T-cell (primary cell): ENCODE measurements around the gene MRPL27. TPM values are rescaled to one million over a fixed set of nuclear protein-coding genes. Genes with fewer than 3 reads are reported as not detected.

Experiments
- ATAC-seq, 4 experiments: fragments of 200-7000 bp in 3 of 4; fragments of 150-1000 bp in 1 of 4; cut with Tn5 transposase; replicated peaks in 1 of 4; 1 replicate in 3 of 4; 2 replicates in 1 of 4; pipeline ENCODE4 v1.10.0; 2021; ENCODE audit warnings: moderate library complexity in 3 of 4, mild to moderate bottlenecking in 2 of 4, moderate number of reproducible peaks in 1 of 4
- CTCF ChIA-PET, 2 donors: fragments of 300-600 bp; sonication (Branson Sonifier 250); formaldehyde crosslinking; loops; one replicate each; lab custom pipeline; 2022; ENCODE audit warnings: antibody characterized with exemption in 2 of 2; lab: Charles Lee
- POLR2A ChIA-PET, 2 donors: fragments of 300-600 bp; sonication (Branson Sonifier 250); formaldehyde crosslinking; loops; one replicate each; lab custom pipeline; 2022; ENCODE audit warnings: antibody characterized with exemption in 2 of 2; lab: Charles Lee
- DNase-seq, 35 experiments: peaks; one replicate each; pipeline versions ENCODE4 v3.0.0 to v3.0.0-alpha.2; 2013 to 2023
- H3K27ac ChIP-seq: one replicate; pipeline ENCODE4 v1.5.1; 2013; ENCODE audit warnings: low read length
- H3K27me3 ChIP-seq, 2 experiments: replicated peaks in 1 of 2; 1 replicate in 1 of 2; 2 replicates in 1 of 2; pipeline versions ENCODE4 v1.6.1 to v1.7.0; 2013; ENCODE audit warnings: low read length in 1 of 2, mixed read lengths in 1 of 2; ENCODE audit not compliant: control insufficient read depth in 2 of 2, insufficient read depth in 2 of 2; ENCODE audit errors: extremely low read depth in 1 of 2
- H3K36me3 ChIP-seq, 2 donors: 1 replicate in 1 of 2; 2 replicates in 1 of 2; pipeline versions ENCODE4 v1.6.1 to v1.7.0; 2013; ENCODE audit warnings: low read length in 1 of 2; ENCODE audit not compliant: control insufficient read depth in 2 of 2, insufficient read depth in 1 of 2; ENCODE audit errors: extremely low read depth in 1 of 2
- H3K4me1 ChIP-seq, 2 experiments: 1 replicate in 1 of 2; 2 replicates in 1 of 2; pipeline versions ENCODE4 v1.6.1 to v1.7.0; 2013; ENCODE audit warnings: low read length in 2 of 2, mixed read lengths in 1 of 2; ENCODE audit not compliant: insufficient read depth in 2 of 2, control insufficient read depth in 1 of 2; ENCODE audit errors: extremely low read depth in 1 of 2
- H3K4me3 ChIP-seq, 2 donors: 1 replicate in 1 of 2; 2 replicates in 1 of 2; pipeline versions ENCODE4 v1.5.1 to v1.7.0; 2013; ENCODE audit warnings: mild to moderate bottlenecking in 2 of 2, low read length in 1 of 2, moderate library complexity in 1 of 2; ENCODE audit not compliant: control insufficient read depth in 1 of 2; ENCODE audit errors: extremely low read depth in 1 of 2
- H3K9me3 ChIP-seq: 2 replicates; pipeline ENCODE4 v1.7.0; 2013
- H3K27ac Mint-ChIP-seq, 2 donors: one replicate each; pipeline ENCODE4 v1.8.0; 2020 to 2021; ENCODE audit warnings: mild to moderate bottlenecking in 2 of 2, mixed read lengths in 2 of 2
- H3K27me3 Mint-ChIP-seq, 2 donors: one replicate each; pipeline ENCODE4 v1.8.0; 2021 to 2022; ENCODE audit warnings: mixed read lengths in 2 of 2
- H3K36me3 Mint-ChIP-seq: one replicate; pipeline ENCODE4 v1.8.0; 2021; ENCODE audit warnings: mixed read lengths
- H3K4me1 Mint-ChIP-seq, 3 donors: one replicate each; pipeline ENCODE4 v1.8.0; 2020 to 2022; ENCODE audit warnings: mixed read lengths in 3 of 3, mild to moderate bottlenecking in 1 of 3
- H3K4me3 Mint-ChIP-seq, 3 donors: one replicate each; pipeline ENCODE4 v1.8.0; 2020 to 2022; ENCODE audit warnings: mild to moderate bottlenecking in 3 of 3, mixed read lengths in 3 of 3, moderate library complexity in 3 of 3
- H3K9me3 Mint-ChIP-seq, 3 donors: one replicate each; pipeline ENCODE4 v1.8.0; 2020 to 2022; ENCODE audit warnings: mixed read lengths in 3 of 3
- WGBS: methylation state at CpG from one replicate; pipeline ENCODE4 v1.1.5; 2013; ENCODE audit warnings: missing lambda C conversion rate; ENCODE audit not compliant: insufficient coverage; 5-methylcytosine and 5-hydroxymethylcytosine counted together
- total RNA-seq, 35 experiments: library from RNA in 6 of 35; stranded (reverse) in 6 of 35; fragments of 120-200 nt in 1 of 35; gene quantifications; one replicate each; pipeline versions ENCODE4 v1.2.1 to v1.2.4 and lab custom pipeline; 2013 to 2026

The MRPL27 gene
- total RNA-seq, 5 donors from 2014 or later (not counting 1 experiment from before 2014, with no cell fraction given): 26.0 to 35.0 (median 31.2) TPM

GRCh38 chr17:50356892-50357510 is 16.0 kb downstream of the MRPL27 start:
- Mint-ChIP-seq H3K4me1 (peaks cover 3 to 10% (median 5%) of the 10 kb centered on the region in 3 donors), H3K27me3 (no peaks in the 10 kb centered on the region), H3K4me3 (no peak overlapping the region), H3K36me3 (peaks cover 26% of the 10 kb centered on the region), H3K27ac (no peak overlapping the region), H3K9me3 (no peaks in the 10 kb centered on the region)
- peaks cover 31 to 66% of the 10 kb centered on the region in 2 donors for H3K36me3 ChIP-seq
- no peaks in the 10 kb centered on the region for H3K9me3 ChIP-seq
- POLR2A ChIA-PET: no interaction called here
- no peak overlapping the region for H3K4me3 ChIP-seq
- WGBS: 100% methylated on average over 5 of the region's 12 CpGs
- CTCF ChIA-PET: no interaction called here
- peaks cover 0 to 13% of the 10 kb centered on the region in 2 experiments for H3K4me1 ChIP-seq
- ATAC-seq: no peak
- H3K27me3 ChIP-seq: no peaks in the 10 kb centered on the region
- no peak for DNase-seq
- H3K27ac ChIP-seq: no peak overlapping the region

GRCh38 chr17:50356418-50356817 is 16.6 kb downstream of the MRPL27 start:
- peaks cover 0 to 11% (median 6%) of the 10 kb centered on the region in 3 donors for H3K4me1 Mint-ChIP-seq
- peaks cover 26% of the 10 kb centered on the region for H3K36me3 Mint-ChIP-seq
- H3K9me3 Mint-ChIP-seq: no peaks in the 10 kb centered on the region
- Histone ChIP-seq H3K4me1 (peaks cover 0 to 7% of the 10 kb centered on the region in 2 experiments), H3K9me3 (no peaks in the 10 kb centered on the region), H3K27ac (no peak overlapping the region), H3K36me3 (peaks cover 31 to 63% of the 10 kb centered on the region in 2 donors), H3K4me3 (no peak overlapping the region), H3K27me3 (no peaks in the 10 kb centered on the region)
- no peak for ATAC-seq
- 94% methylated on average over 9 of the region's 12 CpGs for WGBS
- POLR2A ChIA-PET: no interaction called here
- no peak overlapping the region for H3K27ac Mint-ChIP-seq
- DNase-seq: no peak
- H3K4me3 Mint-ChIP-seq: no peak overlapping the region
- no peaks in the 10 kb centered on the region for H3K27me3 Mint-ChIP-seq
- CTCF ChIA-PET: no interaction called here

GRCh38 chr17:50355701-50356341 is 17.2 kb downstream of the MRPL27 start:
- no peak for DNase-seq
- Mint-ChIP-seq H3K27ac (no peak overlapping the region), H3K36me3 (peaks cover 26% of the 10 kb centered on the region), H3K9me3 (no peaks in the 10 kb centered on the region), H3K4me1 (peaks cover 0 to 11% (median 6%) of the 10 kb centered on the region in 3 donors), H3K4me3 (no peak overlapping the region), H3K27me3 (no peaks in the 10 kb centered on the region)
- no peaks in the 10 kb centered on the region for H3K27me3 ChIP-seq
- POLR2A ChIA-PET: interaction anchor here in 1 of 2 donors (0.5 kb wide), 1 partner anchor 1839 kb away, joined by 8 read pairs; no protein-coding TSS in a partner anchor
- no peak overlapping the region for H3K4me3 ChIP-seq
- peaks cover 0 to 4% of the 10 kb centered on the region in 2 experiments for H3K4me1 ChIP-seq
- H3K36me3 ChIP-seq: peaks cover 31 to 62% of the 10 kb centered on the region in 2 donors
- CTCF ChIA-PET: no interaction called here
- 91% methylated on average over 12 of the region's 20 CpGs for WGBS
- H3K9me3 ChIP-seq: no peaks in the 10 kb centered on the region
- H3K27ac ChIP-seq: no peak overlapping the region
- no peak for ATAC-seq

- Histone ChIP-seq H3K27me3 (no peaks in the 10 kb centered on the region), H3K36me3 (peaks cover 31 to 62% of the 10 kb centered on the region in 2 donors), H3K27ac (no peak overlapping the region), H3K4me1 (no peaks in the 10 kb centered on the region), H3K9me3 (no peaks in the 10 kb centered on the region), H3K4me3 (no peak overlapping the region)
- Mint-ChIP-seq H3K9me3 (no peaks in the 10 kb centered on the region), H3K4me3 (no peak overlapping the region), H3K27me3 (no peaks in the 10 kb centered on the region), H3K36me3 (peaks cover 26% of the 10 kb centered on the region), H3K4me1 (peaks cover 1 to 11% (median 6%) of the 10 kb centered on the region in 3 donors), H3K27ac (no peak overlapping the region)
- DNase-seq: no peak
- 80% methylated on average over 1 of the region's 4 CpGs for WGBS
- ChIA-PET POLR2A (interaction anchor here in 1 of 2 donors (0.5 kb wide), 1 partner anchor 1838 kb away, joined by 8 read pairs; no protein-coding TSS in a partner anchor), CTCF (no interaction called here)
- ATAC-seq: no peak
Measured at GRCh38 chr17:50355336-50355700, 17.7 kb downstream of the MRPL27 start.

- peak in 1 of 35 experiments; percentile 19 for DNase-seq
Measured at GRCh38 chr17:50354776-50355175, 18.2 kb downstream of the MRPL27 start.

GRCh38 chr17:50354198-50354597 is 18.8 kb downstream of the MRPL27 start:
- no peak overlapping the region for H3K4me3 ChIP-seq
- ChIA-PET POLR2A (no interaction called here), CTCF (no interaction called here)
- no peaks in the 10 kb centered on the region for H3K4me1 ChIP-seq
- Mint-ChIP-seq H3K4me1 (peaks cover 1 to 13% (median 10%) of the 10 kb centered on the region in 3 donors), H3K9me3 (no peaks in the 10 kb centered on the region), H3K27me3 (no peaks in the 10 kb centered on the region), H3K4me3 (no peak overlapping the region), H3K36me3 (peaks cover 24% of the 10 kb centered on the region), H3K27ac (no peak overlapping the region)
- no peak for ATAC-seq
- no peaks in the 10 kb centered on the region for H3K9me3 ChIP-seq
- peaks cover 31 to 57% of the 10 kb centered on the region in 2 donors for H3K36me3 ChIP-seq
- no peak overlapping the region for H3K27ac ChIP-seq
- no peak for DNase-seq
- H3K27me3 ChIP-seq: no peaks in the 10 kb centered on the region
- 97% methylated on average over 15 of the region's 15 CpGs for WGBS

More at GRCh38 chr17:50354776-50355175, 18.2 kb downstream of the MRPL27 start:
- Mint-ChIP-seq H3K4me3 (no peak overlapping the region), H3K27me3 (no peaks in the 10 kb centered on the region), H3K36me3 (peaks cover 26% of the 10 kb centered on the region), H3K4me1 (peaks cover 1 to 11% (median 6%) of the 10 kb centered on the region in 3 donors), H3K9me3 (no peaks in the 10 kb centered on the region), H3K27ac (no peak overlapping the region)
- POLR2A ChIA-PET: interaction anchor here in 1 of 2 donors (0.5 kb wide), 1 partner anchor 1838 kb away, joined by 8 read pairs; no protein-coding TSS in a partner anchor
- Histone ChIP-seq H3K9me3 (no peaks in the 10 kb centered on the region), H3K36me3 (peaks cover 31 to 60% of the 10 kb centered on the region in 2 donors), H3K4me1 (no peaks in the 10 kb centered on the region), H3K4me3 (no peak overlapping the region), H3K27ac (no peak overlapping the region), H3K27me3 (no peaks in the 10 kb centered on the region)
- WGBS: 100% methylated on average over 2 of the region's 13 CpGs
- ATAC-seq: no peak
- CTCF ChIA-PET: interaction anchor here in 1 of 2 donors (0.5 kb wide), 1 partner anchor 11 kb away, joined by 17 read pairs; no protein-coding TSS in a partner anchor
